ENCODE measurements around the gene WDR81.

The WDR81 gene

GRCh38 chr17:1709971-1710806 lies 14.3 kb upstream of the WDR81 start, which contains the start of gene TLCD2:
Gene TLCD2 (minus strand): TSS chr17:1710377. CDS start chr17:1710242, 135 bp downstream.
- no peaks in the 10 kb centered on the region for H3K9me3 ChIP-seq (ENCODE audit: insufficient read depth, low read depth, low read length)
- H3K4me1 ChIP-seq (ENCODE audit: insufficient read depth, low read length, poor library complexity, severe bottlenecking), result peaks cover 7% of the 10 kb centered on the region
- no peak within 1 kb of the TSS for H3K4me2 ChIP-seq (ENCODE audit: low read depth, low read length, poor library complexity, severe bottlenecking)
- no peak within 1 kb of the TSS for H2AFZ ChIP-seq (ENCODE audit: low read length)
- no peak within 1 kb of the TSS for H3K9ac ChIP-seq (ENCODE audit: low read depth, low read length, poor library complexity, severe bottlenecking)
- no peaks in the 10 kb centered on the region for H3K9me2 ChIP-seq (replicated peaks; ENCODE audit: low read depth, low read length)
- TF ChIP-seq EZH2phosphoT487 (IDR thresholded peaks at IDR 0.05; ENCODE audit: borderline replicate concordance) (no peak), CTCF (conservative IDR thresholded peaks at IDR 0.05; ENCODE audit: low read length) (no peak)
- H3K36me3 ChIP-seq (ENCODE audit: insufficient read depth, low read length), result no peaks in the 10 kb centered on the region
- H3K4me3 ChIP-seq (ENCODE audit: low read length, poor library complexity, severe bottlenecking), result no peak within 1 kb of the TSS
- no peaks in the 10 kb centered on the region for H3K79me2 ChIP-seq (ENCODE audit: insufficient read depth, low read length)
- no peaks in the 10 kb centered on the region for H4K20me1 ChIP-seq (ENCODE audit: insufficient read depth, low read length, poor library complexity, severe bottlenecking)
- H3F3A ChIP-seq (ENCODE audit: low read depth), result no peaks in the 10 kb centered on the region
- no peaks in the 10 kb centered on the region for H3K27me3 ChIP-seq (ENCODE audit: insufficient read depth, low read length, poor library complexity, severe bottlenecking)

- peaks cover 8% of the 10 kb centered on the region for H3K4me1 ChIP-seq (ENCODE audit: insufficient read depth, low read length, poor library complexity, severe bottlenecking)
- no peak overlapping the region for H3K4me2 ChIP-seq (ENCODE audit: low read depth, low read length, poor library complexity, severe bottlenecking)
- H3K4me3 ChIP-seq (ENCODE audit: low read length, poor library complexity, severe bottlenecking), result no peak overlapping the region
- no peaks in the 10 kb centered on the region for H3K27me3 ChIP-seq (ENCODE audit: insufficient read depth, low read length, poor library complexity, severe bottlenecking)
- H3K79me2 ChIP-seq (ENCODE audit: insufficient read depth, low read length), result no peaks in the 10 kb centered on the region
- H4K20me1 ChIP-seq (ENCODE audit: insufficient read depth, low read length, poor library complexity, severe bottlenecking), result peaks cover 5% of the 10 kb centered on the region
- no peak overlapping the region for H2AFZ ChIP-seq (ENCODE audit: low read length)
- no peaks in the 10 kb centered on the region for H3F3A ChIP-seq (ENCODE audit: low read depth)
- no peaks in the 10 kb centered on the region for H3K9me3 ChIP-seq (ENCODE audit: insufficient read depth, low read depth, low read length)
- no peaks in the 10 kb centered on the region for H3K9me2 ChIP-seq (replicated peaks; ENCODE audit: low read depth, low read length)
- TF ChIP-seq CTCF (conservative IDR thresholded peaks at IDR 0.05; ENCODE audit: low read length) (no peak), EZH2phosphoT487 (IDR thresholded peaks at IDR 0.05; ENCODE audit: borderline replicate concordance) (no peak)
- H3K36me3 ChIP-seq (ENCODE audit: insufficient read depth, low read length), result no peaks in the 10 kb centered on the region
- H3K9ac ChIP-seq (ENCODE audit: low read depth, low read length, poor library complexity, severe bottlenecking), result no peak overlapping the region
These were observed 13.5 kb upstream of the WDR81 start for GRCh38 chr17:1710807-1711553.

- no peak for TF ChIP-seq EZH2phosphoT487 (IDR thresholded peaks at IDR 0.05; ENCODE audit: borderline replicate concordance)
- TF ChIP-seq CTCF (conservative IDR thresholded peaks at IDR 0.05; ENCODE audit: low read length), result no peak
- H3K4me3 ChIP-seq (ENCODE audit: low read length, poor library complexity, severe bottlenecking), result no peak overlapping the region
- H3K4me2 ChIP-seq (ENCODE audit: low read depth, low read length, poor library complexity, severe bottlenecking), result no peak overlapping the region
- peaks cover 10% of the 10 kb centered on the region for H3K4me1 ChIP-seq (ENCODE audit: insufficient read depth, low read length, poor library complexity, severe bottlenecking)
- no peak overlapping the region for H2AFZ ChIP-seq (ENCODE audit: low read length)
- H3F3A ChIP-seq (ENCODE audit: low read depth), result no peaks in the 10 kb centered on the region
- H3K79me2 ChIP-seq (ENCODE audit: insufficient read depth, low read length), result no peaks in the 10 kb centered on the region
- H3K36me3 ChIP-seq (ENCODE audit: insufficient read depth, low read length), result no peaks in the 10 kb centered on the region
- peaks cover 5% of the 10 kb centered on the region for H4K20me1 ChIP-seq (ENCODE audit: insufficient read depth, low read length, poor library complexity, severe bottlenecking)
- H3K27me3 ChIP-seq (ENCODE audit: insufficient read depth, low read length, poor library complexity, severe bottlenecking), result no peaks in the 10 kb centered on the region
- no peaks in the 10 kb centered on the region for H3K9me2 ChIP-seq (replicated peaks; ENCODE audit: low read depth, low read length)
- no peak overlapping the region for H3K9ac ChIP-seq (ENCODE audit: low read depth, low read length, poor library complexity, severe bottlenecking)
- no peaks in the 10 kb centered on the region for H3K9me3 ChIP-seq (ENCODE audit: insufficient read depth, low read depth, low read length)
These were observed 12.7 kb upstream of the WDR81 start for GRCh38 chr17:1711804-1712203.
